GM18502 (cell line): ENCODE data around the gene KLHL8.
A peak's percentile ranks its signal among the peaks of the same experiment; 100 is the strongest.
"Not testable (repeated sequence)": the region's sequence is repeated elsewhere in the genome, so short reads cannot be mapped to it uniquely, and the experiment has no call there.

Experiments used
- ATAC-seq: cut with Tn5 transposase; IDR thresholded peaks from one replicate; pipeline ENCODE4 v1.9.1; 2021; ENCODE audit warnings: mild to moderate bottlenecking; ENCODE audit not compliant: unreplicated experiment, poor library complexity

The KLHL8 gene

DNA sequence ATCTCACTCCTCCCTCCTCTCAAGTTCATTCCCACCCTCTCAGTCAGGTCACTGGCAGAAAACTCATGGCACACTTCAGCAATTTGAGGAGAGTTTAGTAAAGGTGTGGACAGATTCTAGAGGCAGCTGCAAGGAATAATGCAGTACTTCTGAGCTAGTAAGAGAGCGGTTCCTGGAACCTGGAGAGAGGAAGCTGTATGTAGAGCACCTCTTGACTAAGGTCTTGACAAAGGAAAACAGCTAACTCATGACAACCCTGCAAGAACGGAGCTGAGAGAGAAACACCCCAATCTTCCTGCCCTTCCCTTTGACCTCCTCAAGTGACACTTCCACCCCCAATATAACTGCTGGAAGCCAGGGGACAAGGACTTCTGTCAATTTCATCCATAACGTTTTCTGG, 9.6 kb upstream of the KLHL8 start:
- no peak for ATAC-seq

DNA sequence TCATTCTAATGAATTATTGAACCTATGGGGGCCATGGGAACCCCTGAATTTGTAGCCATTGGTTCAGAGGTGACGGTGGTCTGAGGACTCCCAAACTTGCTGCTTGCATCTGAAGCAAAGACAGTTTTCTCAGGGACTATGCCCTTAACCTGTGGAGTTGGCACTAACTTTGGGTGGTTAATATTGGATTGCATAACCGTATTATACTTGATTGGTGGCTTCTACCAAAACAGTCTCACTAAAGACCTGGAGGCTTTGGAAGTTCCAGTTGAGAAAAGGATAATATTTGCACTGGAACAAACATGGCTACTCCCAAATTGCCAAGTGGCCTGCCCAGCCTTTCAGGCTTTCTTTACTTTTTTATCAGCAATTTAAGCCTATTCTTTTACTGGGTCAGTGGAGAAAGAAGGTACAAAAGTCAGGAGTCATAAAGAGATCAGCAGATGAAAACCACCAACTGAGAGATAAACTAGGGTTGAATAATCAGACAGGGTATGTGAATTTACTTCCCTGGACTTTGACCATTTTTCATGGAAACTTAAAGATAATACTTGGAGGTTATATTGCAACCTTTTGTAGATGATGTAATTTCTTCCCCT, 7.9 kb upstream of the KLHL8 start:
- no peak for ATAC-seq

DNA sequence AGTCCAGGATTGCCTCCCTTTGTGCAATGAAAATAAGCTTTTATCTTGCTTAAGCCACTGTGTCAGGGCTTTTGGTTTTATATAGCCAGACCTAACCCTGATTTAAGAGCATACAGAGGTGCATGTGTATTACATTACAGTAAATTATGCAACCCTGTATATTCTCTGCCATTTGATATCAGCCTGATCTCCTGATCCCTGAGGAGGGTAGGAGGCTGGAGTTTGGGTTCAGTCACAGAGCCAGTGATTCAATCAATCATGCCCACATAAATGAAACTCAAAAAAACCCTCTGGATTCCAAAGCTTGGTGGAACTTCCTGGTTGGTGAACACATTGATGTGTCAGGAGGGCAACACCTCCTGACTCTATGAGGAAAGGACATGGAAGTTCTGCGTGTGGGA, 7.3 kb upstream of the KLHL8 start:
- ATAC-seq: no peak

DNA sequence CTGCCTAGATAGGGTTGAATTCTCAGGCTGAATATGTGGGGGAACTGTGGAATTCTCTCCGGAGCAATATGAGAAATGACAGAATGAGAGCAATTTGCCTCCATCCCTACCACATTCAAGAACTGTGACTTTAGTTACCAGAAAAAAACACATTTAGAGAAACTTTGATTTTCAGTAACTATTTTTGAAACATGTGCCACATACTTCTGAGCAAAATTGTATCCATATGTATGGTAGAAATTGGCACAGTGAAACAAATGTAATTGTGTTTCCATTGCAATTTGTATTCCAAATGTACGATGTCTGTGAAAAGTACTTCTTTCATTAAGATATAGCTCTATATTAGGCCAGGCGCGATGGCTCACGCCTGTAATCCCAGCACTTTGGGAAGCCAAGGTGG, 5.5 kb upstream of the KLHL8 start:
- no peak for ATAC-seq

DNA sequence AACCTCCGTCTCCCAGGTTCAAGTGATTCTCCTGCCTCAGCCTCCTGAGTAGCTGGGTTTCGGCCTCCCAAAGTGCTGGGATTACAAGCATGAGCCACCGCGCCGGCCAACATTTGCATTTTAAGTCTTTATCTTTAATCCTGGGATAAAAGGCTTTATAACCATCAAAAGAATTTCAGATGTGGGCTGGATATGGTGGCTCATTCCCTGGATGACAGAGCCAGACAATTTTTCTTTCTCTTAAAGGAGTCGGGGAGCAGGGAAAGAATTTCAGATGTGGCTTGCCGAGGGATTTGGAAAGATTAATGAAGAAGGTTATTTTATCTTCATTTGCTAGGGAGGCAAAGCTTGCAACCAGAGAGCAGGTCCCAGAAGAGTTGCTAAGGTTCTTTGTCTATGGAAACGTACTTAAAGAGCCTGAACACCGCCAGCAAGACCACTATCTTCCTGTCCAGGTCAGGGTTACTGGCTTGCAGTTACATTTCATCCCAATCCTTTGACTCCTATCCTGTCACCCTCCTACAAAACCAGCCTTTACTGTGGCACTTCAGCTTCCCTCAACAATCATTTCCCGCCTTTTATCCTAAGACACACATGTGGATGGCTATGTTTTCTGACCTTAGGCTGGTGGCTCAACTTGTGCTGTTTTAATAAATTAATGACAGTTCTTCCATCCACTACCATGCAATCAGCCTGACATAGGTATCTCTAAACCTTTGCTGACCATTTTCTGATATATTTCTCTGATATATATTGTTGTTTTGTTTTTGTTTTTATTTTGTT, 3.9 kb upstream of the KLHL8 start:
- no peak for ATAC-seq

DNA sequence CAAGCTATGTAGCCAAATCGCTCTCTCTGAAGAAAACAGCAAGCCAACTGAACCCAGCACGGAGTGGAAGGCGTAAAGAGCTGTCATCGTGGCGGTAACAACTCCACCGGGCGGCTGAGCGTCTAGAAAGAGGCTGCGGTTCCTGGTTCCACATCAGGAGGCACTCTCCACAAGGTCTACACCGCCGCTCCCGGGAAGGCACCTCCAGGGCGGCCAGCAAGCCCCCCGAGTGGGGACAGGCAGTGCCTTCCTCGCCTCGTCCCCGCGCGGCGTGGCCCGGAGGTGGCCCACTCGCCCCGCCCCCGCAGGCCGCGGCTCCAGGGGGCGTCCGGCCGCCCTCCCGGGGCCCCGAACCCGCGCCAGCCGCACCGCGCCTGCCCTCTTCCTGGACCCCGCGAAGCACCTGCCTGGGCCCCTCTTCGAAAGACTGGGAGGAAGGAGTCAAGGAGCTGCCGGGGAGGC, 755 bp downstream of the KLHL8 start:
- ATAC-seq: peak; percentile 40

DNA sequence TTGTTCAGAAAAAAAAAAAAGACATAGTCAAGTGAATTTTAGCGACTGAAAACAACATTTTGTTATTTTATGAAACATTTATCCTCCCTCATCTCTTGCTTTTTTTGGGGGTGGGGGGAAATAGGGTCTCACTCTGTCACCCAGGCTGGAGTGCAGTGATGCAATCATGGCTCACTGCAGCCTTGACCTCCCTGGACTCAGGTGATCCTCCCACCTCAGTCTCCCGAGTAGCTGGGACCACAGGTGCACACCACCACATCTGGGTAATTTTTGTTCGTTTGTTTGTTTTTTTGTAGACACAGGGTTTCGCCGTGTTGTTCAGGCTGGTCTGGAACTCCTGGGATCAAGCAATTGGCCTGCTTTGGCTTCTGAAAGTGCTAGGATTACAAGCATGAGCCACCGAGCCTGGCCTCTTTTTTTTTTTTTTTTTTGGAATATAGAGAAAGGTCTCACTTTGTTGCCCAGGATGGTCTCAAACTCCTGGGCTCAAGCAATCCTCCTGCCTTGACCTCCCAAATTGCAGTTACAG, 3.1 kb downstream of the KLHL8 start:
- not testable (repeated sequence) for ATAC-seq

DNA sequence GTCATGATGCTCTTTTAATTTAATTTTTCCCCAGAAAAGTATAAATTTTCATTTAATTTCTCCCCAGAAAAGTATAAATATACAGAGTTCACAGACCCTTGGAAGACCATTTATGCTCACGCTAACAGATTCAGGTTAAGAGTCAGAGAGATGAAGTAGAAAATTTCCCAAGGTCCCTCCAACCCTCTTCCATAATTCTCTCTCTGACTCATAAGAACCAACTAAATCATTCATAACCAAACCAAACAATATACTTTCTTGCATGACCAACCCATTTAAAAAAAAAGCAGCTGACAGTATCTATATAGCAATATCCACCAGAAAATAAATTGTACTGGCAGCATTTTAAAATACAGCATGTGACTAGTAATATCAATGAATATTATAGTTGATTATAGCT, 3.9 kb downstream of the KLHL8 start:
- ATAC-seq: no peak

DNA sequence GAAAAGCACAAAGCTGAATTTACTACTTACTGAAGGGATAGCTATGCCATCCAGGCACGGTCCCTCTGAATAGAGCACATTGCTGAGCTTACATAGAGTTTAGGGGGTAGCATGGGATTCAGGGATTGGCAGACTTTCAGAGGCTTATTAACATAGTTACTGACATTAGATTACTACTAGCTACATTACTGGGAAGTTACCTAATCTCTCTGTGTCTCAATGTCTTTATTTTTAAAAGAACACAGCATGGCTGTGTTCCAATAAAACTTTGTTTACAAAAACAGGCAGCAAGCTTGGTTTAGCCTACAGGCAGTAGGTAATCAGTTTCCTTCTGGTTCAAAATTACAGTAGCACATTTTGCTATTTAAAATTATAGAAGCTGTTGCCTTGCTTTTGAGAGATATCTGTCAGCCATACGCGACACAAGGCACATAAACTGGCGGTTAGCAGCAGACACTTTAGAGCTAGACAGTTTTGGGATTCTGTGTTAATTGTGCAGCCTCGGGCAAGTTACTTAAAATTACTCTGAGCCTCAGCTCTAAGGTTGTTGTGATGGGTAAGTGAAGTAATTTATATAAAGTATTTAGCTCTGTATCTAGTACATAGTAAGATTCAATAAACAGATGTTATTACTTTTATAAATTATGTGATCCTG, 6.9 kb downstream of the KLHL8 start:
- no peak for ATAC-seq

DNA sequence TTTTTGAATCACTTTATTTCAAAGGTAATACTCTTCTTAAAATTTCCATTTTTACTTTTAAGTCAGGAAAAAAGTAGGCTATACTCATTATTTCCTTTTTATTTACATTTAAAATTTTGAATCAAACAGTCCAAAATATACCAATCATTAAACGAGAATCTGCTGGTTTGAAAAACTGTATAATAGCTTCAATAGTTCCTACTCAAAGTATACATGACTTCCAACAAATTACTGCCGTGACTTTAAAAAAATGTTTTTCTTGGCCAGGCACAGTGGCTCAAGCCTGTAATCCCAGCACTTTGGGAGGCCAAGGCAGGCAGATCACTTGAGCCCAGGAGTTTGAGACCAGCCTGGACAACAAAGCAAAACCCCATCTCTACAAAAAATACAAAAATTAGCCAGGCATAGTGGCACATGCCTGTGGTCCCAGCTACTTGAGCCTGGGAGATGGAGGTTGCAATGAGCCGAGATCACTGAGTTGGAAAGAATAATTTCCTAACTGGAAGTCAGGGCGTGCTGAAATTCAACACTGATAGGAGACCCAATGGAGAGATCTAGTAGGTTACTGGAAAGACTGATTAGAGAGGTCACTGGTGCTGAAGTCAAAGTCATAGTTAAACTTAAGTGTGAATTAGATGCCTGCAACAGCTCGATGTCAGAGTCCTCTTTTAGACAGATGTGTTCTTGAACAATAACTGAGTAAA, 9.0 kb downstream of the KLHL8 start:
- ATAC-seq: no peak

DNA sequence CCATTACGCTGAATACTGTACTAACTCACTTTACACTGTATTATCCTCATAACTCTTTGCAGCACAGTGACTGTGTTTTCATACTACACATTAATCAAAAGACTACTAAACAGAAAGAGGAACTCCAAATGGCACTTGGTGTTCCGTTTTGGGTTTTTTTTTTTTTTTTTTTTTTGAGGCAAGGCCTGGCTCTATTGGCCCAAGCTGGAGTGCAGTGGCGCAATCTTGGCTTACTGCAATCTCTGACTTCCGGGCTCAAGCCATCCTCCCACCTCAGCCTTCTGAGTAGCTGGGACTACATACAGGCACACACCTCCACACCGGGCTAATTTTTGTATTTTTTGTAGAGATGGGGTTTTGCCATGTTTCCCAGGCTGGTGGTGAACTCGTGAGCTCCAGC, 10.7 kb downstream of the KLHL8 start:
- peak; percentile 87 for ATAC-seq

DNA sequence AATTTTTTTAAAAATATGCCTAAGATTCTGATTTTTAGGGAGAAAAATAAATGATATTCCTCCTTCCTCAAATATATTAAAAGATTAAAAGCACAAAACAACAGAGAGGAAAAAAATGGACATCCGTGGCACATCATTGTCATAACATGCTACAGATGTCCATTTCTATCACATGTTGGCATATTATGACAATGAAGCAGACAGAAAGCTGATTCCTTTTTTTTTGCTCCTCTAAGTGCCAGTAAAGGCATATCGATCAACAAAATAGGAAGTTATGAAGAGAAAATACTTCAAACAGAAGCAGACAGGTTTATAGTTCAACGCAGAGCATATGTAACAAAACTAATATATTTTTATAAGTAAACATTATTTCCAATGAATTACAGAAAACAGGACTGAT, 11.2 kb downstream of the KLHL8 start:
- ATAC-seq: peak; percentile 17

DNA sequence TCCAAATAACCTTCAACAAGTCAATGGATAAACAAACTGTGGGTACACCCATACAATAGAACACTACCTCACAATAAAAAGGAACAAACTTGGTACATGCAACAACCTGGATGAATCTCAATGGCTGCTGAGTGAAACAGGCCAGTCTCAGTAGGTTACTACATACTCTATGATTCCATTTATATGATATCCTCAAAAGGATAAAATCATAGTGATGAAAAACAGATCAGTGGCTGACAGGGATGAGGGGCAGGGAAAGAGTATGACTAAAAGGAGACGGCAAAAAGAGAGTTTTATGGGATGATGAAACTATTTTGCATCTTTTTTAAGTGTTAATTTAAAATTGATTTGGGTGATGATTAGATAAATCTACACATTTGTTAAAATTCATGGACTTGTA, 15.9 kb downstream of the KLHL8 start:
- ATAC-seq: no peak

DNA sequence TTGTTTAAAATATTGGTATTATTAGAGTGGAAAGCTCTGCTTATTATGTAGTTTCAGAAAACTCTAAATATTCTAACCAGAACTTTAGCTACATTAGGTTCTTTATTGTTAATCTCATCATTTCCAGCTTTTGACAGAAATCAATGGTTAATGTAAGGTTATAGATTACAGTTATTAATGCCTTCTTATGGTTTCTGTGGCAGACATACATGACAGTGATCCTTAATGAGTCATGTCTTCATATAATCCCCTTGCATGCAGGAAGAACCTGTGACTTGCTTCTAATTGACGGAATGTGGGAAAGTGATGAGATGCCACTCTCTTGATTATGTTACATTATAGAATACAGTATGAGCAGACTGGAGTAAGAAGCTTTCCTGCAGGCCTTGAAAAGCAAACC, 23.5 kb downstream of the KLHL8 start:
- no peak for ATAC-seq

DNA sequence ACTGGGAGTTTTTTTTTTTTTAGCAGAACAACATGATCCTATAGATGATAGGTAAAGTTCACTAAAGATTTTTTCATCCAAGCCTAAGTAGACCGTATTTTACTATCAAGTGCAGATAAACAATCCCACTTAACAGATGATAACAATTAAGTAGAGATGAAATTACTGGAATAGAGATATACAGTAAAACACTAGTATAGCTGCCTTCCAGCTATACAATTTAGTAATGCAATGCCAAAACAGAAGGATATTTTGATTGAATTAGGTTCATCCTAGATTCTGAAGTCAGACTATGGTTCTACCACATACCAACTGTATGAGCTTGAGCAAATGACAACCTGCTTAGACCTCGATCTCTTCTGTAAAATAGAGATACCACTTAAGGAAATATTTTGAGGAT, 24.3 kb downstream of the KLHL8 start:
- ATAC-seq: no peak

DNA sequence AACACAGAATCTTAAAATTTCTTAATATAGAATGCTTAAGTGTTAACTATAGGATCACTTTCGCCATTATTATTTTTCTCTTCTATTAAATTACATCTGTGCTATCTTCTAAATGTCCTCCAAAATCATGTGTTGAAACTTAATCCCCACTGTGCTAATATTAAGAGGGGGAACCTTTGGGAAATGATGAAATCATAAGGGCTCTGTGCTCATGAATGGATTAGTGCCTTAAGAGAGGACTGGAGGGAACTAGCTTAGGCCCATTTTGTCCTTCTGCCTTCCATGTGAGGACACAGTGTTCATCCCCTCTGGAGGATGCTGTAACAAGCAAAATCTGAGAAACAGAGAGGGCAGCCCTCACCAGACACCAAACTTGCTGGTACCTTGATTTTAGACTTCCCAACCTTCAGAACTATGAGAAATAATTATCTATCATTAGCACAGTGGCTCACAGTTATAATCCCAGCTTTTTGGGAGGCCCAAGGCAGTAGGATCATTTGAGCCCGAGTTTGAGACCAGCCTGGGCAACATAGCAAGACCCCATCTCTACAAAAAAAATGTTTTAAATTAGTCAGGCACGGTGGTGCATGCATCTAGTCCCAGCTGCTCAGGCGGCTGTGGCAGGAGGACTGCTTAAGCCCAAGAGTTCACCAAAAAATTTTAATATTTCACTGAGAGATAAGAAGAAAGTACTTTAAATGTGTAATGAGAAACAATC, 26.3 kb downstream of the KLHL8 start:
- ATAC-seq: no peak

DNA sequence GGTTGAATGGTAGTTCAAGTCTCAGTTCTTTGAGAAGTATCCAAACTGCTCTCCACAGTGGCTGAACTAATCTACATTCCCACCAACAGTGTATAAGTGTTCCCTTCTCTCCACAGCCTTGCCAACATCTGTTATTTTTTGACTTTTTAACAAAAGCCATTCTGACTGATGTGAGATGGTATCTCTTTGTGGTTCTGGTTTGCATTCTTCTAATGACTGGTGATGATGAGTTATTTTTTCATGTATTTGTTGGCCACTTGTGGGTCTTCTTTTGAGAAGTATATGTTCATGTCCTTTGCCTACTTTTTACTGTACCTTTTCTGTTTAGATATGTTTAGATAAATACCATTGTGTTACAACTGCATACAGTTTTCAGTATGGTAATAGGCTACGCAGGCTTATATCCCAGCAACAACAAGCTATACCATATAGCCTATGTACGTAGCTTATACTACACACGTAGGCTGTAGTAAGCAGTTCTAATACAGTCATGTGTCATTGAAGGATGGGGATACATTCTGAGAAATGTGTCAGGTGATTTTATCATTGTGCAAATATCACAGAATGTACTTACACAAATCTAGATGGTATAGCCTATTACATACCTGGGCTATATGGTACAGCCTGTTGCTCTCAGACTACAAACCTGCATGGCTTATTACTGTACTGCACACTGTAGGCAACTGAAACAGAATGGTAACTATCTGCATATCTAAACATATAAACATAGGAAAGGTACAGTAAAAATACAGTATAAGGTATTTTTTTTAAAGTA, 28.1 kb downstream of the KLHL8 start:
- no peak for ATAC-seq

DNA sequence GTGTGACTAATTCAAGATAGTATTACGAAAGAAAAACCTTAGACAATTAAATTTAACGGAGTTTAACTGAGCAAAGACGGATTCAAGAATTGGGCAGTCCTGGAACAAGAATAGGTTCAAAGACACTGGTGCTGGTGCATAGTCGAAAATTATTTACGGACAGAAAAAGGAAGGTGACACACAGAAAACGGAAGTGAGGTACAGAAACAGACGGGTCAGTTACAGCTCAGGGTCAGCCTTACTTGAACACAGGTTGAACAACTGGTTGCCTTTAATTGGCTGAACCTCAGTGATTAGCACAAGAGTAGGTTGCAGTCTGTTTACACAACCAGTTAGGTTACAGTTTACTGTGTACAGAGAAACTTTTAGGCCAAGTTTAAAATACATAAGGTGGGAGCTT, 31.5 kb downstream of the KLHL8 start:
- ATAC-seq: no peak

DNA sequence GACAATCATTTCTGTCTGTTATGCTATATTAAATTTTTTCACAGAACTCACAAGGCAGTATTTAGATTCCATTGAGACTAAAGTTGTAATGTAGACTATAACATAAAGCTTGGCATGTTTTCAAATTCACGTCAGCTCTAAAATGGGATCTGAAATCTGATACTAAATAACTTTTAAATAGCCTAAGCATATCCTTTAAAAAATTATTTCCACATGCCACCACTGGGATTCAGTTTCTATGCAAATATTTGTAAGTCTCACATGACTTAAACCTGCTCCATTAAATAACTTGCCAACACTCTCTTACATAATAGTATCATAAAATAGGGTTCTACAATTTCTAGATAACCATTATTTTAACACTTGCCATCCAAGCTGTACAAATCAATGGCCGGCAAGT, 32.4 kb downstream of the KLHL8 start:
- no peak for ATAC-seq
